Stimulated activated CD8-positive, alpha-beta memory T cell treated with anti-CD3 and anti-CD28 coated beads, Interleukin-7, amount 100 ng/mL, for 24 hours (primary cell): ENCODE results near the gene SCAANT1.

Source experiments
- DNase-seq: peaks from one replicate; pipeline ENCODE4 v3.0.0-alpha.2; 2020; ENCODE audit warnings: low read depth

Gene SCAANT1

GRCh38 chr3:63900459-63900858, 11.7 kb downstream of the SCAANT1 start:
- DNase-seq = no peak

GRCh38 chr3:63900010-63900409, 12.2 kb downstream of the SCAANT1 start:
- DNase-seq = no peak

GRCh38 chr3:63896332-63897030, 15.7 kb downstream of the SCAANT1 start:
- no peak for DNase-seq

- DNase-seq = no peak
Observed at GRCh38 chr3:63895422-63896189, 16.6 kb downstream of the SCAANT1 start.

GRCh38 chr3:63892773-63893352, 19.3 kb downstream of the SCAANT1 start:
- DNase-seq = no peak

DNA sequence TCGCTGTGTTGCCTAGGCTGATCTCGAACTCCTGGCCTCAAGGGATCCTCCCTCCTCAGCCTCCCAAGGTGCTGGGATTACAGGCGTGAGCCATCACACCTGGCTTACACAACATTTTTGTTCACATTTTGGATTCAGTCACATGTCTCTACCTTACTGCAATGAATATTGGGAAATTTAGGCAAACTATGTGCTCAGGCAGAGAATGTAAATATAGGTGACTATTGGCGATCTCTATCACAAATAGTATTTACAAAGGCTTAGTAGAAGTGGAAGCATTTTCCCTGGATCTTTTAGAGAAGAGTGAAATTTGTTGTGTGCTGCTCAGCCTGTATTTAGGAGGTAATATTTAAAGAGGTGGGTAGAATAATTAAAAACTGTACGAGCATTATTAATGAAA, 20.7 kb downstream of the SCAANT1 start:
- no peak for DNase-seq

GRCh38 chr3:63886858-63887257, 25.3 kb downstream of the SCAANT1 start:
- DNase-seq = no peak

DNA sequence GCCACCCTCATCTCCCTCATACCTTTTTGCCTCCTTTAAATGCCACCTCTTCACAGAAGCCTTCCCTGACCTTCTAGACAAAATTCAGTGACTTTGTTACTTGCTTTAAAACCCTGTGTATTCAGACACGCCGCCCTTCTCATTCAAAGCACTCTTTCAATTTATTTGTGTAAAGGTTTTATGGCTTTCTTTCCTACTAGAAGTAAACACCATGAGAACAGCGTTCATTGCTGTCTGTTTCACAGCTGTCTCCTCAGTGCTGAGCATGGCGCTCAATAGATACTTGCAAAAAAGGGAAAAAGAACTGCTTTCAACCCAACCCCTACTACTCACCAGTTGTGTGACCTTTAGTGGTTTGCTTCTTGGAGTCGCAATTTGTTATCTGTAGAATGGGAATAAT, 31.5 kb downstream of the SCAANT1 start:
- no peak for DNase-seq

DNA sequence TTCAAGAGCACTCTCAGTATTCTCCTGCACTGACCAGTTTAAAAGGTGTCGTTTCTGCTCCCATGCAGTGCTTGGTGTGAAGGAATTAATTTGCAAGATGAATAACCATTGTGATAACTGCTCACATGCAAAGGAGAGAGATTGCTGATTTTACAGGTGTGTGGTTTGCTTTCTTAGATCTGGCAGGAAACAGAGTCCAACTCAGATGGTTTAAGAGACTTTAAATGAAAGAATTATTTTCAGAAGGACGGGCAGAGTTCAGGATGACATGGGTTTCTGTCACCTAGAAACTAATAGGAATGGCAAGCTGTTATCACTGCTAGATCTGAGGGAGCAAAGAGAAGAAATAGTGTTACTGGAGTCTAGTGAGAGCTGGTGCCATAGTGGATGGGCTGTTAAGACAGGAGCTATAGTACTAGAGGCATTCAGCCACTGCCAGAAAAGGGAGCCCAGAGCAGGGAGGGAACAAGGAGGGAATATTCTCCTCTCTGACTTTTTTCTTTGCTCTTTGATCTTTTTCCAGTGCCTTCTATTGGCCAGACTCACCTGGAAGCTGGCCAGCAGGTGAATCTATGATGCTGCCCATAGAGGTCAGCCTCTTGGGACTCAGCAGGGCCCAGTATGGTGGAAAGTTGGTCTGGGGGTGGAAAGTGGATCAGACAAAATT, 33.7 kb downstream of the SCAANT1 start:
- DNase-seq = no peak

DNA sequence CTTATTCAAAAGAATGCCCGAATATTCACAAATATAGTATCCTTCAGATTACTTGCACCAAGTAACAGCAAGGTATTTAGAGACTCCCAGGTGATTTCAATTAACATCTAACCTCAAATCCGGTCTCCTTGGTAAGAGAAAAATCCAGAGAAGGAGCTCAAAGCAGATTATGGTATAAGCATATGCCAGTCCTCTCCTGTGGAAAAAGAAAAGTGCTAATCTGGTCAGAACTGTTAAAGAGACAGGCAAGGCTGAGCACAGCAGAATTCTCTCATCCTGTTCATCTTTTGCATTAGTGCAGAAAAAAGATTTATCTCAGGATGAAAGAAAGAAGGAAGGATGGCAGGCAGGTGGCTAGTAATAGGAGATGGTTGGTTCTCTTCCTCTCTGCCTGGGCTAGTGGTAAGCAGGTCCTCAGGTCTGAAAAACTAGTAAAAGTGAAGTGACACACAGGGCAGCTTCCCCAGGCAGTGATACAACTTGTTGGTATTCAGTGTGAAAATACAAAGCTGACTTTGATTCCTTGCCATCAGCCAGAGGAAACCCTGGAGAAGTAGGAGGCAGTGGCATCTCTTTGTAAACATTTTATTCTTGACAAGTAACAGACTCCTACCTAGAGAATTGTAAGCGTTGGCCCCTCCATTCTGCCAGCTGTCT, 34.3 kb downstream of the SCAANT1 start:
- DNase-seq = no peak

DNA sequence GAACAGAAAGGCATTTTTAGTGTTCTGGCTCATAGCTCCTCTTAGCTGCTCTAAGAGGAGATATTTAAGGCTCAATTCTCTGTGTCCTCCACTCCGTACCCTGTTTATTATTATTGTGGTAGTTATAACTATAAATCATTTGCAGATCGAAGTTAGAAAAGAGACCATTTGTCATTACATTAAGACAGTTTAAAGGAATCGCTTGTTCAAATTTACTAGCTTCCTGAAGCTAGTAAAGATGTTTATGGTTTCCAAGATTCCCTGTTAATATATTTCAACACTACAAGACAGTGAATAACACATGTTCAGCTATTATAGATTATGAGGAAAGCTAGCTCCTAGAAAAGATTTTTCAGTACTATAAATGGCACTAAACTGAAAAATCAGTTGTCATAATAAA, 35.9 kb downstream of the SCAANT1 start:
- no peak for DNase-seq

GRCh38 chr3:63875510-63875909, 36.7 kb downstream of the SCAANT1 start:
- no peak for DNase-seq

- DNase-seq = no peak
Observed at GRCh38 chr3:63874769-63875168, 37.4 kb downstream of the SCAANT1 start.

GRCh38 chr3:63872135-63872924, 39.9 kb downstream of the SCAANT1 start:
- no peak for DNase-seq

DNA sequence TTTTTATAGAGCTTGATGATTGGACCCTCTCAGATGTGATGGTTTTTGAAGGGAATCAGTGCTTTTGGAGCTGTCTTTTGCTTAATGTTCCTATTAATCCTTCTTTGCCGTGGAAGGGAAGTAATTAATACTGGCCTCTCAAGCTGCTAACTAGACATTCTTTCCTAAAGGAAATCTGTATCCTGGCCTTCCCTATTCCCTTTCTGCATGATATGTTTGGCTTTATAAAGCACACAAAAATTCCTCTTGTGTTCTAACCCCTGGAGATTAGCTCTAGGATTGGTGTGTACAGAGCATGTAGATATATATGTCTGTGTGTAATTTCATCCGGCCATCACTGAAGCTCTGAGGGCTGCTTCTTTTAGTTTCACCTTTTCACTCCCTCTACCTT, 41.6 kb downstream of the SCAANT1 start:
- DNase-seq = no peak

DNA sequence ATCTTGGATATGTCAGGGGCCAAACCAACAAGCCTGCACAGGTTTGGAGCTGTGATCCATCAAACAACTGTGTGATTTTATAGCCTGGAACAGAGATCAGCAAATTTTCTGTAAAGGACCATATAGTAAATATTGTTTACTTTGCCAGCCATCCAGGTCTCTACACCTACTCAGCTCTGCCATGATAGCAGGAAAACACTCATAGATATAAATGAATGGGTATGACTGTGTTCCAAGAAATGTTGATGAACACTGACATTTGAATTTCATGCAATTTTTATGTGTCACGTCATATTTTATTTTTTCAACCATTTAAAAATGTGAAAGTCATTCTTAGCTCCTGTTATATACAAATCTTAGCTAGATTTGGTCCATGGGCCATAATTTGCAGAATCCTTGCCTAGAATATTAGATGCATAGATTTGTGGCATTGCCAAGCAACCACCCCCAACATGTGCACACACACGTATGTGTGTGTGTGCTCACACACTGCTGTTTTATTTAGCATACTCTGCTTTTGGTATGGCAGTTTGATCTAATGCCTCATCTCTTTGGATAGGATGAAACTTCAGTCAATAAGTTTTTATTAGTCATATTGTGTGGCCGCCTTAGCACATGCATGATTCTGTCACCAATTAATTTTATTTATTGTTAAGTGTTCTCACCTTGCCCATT, 42.1 kb downstream of the SCAANT1 start:
- no peak for DNase-seq

GRCh38 chr3:63867225-63867624, 45.0 kb downstream of the SCAANT1 start:
- DNase-seq = no peak

GRCh38 chr3:63864965-63865327, 47.2 kb downstream of the SCAANT1 start:
- DNase-seq = no peak

DNA sequence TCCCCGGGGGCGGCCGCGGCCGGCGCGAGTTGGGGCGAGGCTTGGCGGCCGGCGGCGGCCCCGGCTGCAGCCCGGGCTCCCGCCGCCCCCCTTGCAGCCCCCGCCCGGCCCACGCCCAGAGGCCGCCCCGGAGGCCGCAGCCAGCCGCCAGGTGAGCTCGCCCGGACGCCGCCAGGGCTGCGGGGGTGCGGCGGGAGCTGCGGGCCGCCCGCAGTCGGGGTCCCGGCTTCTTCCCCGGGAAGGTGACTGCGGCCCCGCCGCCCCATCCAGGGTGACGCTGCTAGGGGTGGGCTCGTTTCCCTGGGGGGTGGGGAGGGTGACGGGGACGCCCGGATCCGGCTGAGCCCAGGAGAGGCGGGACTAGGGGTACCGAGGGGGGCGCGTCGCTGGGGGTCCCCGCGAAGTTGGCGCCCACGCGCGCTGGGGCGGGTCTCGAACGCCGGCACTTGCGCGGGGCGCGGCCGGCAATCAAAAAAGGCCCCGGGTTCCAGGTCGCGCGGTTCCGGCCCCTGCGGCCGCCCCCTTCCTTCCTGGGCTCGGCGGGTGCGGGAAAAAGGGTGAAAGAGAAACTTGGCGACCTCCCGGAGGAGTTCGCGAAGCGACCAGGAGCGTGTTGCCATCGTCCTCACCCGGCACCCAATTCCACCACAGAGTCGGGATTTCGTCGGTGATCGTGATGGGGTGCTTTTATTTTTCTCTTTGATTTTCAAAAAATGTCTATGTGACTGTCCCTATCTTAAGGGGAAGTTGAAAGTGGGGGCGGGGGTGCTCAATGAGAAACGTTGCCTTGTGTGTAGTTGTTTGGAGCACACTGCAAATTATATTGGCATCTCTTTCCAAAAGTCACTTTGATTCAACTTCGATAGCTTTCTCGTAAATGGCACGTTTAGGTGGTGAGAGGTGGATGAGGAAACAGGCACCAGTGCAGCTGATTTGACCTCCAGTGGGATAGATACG, 47.9 kb downstream of the SCAANT1 start:
- DNase-seq = peak; percentile 30
